Suprapubic skin (tissue), 4 donors: ENCODE measurements around the gene SLC45A3. TPM values are rescaled to one million over a fixed set of nuclear protein-coding genes. Genes with fewer than 3 reads are reported as not detected.

ENCODE experiments used
- DNase-seq, 2 donors: peaks; one replicate each; pipeline ENCODE4 v3.0.0-alpha.2; 2019; ENCODE audit warnings: low spot score in 2 of 2
- H3K27ac ChIP-seq: fragments of 200-600 bp; sonication (generic); one replicate; pipeline ENCODE4 v1.5.1; 2019
- H3K27me3 ChIP-seq: fragments of 200-600 bp; sonication (generic); one replicate; pipeline ENCODE4 v1.5.1; 2019
- H3K36me3 ChIP-seq: fragments of 200-600 bp; sonication (generic); one replicate; pipeline ENCODE4 v1.5.1; 2019
- H3K4me1 ChIP-seq: fragments of 200-600 bp; sonication (generic); one replicate; pipeline ENCODE4 v1.5.1; 2019
- H3K4me3 ChIP-seq: fragments of 200-600 bp; sonication (generic); one replicate; pipeline ENCODE4 v1.5.1; 2019; ENCODE audit warnings: mild to moderate bottlenecking
- H3K9me3 ChIP-seq: fragments of 200-600 bp; sonication (generic); one replicate; pipeline ENCODE4 v1.5.1; 2019
- CTCF ChIP-seq, 2 donors: fragments of 200-600 bp in 1 of 2; fragments of 450-650 bp in 1 of 2; sonication (generic) in 1 of 2; IDR thresholded peaks; one replicate each; pipeline ENCODE4 v1.5.1; 2016 to 2019; ENCODE audit warnings: antibody characterized with exemption in 2 of 2, mild to moderate bottlenecking in 1 of 2, moderate library complexity in 1 of 2
- EP300 ChIP-seq: sonication (generic); formaldehyde crosslinking; IDR thresholded peaks from one replicate; pipeline ENCODE4 v1.6.1; 2017; ENCODE audit warnings: antibody characterized with exemption
- POLR2A ChIP-seq, 2 donors: fragments of 450-650 bp; IDR thresholded peaks; one replicate each; pipeline ENCODE4 v1.6.1; 2017; ENCODE audit warnings: antibody characterized with exemption in 2 of 2, mild to moderate bottlenecking in 2 of 2, moderate library complexity in 2 of 2
- POLR2AphosphoS5 ChIP-seq, 3 donors: sonication (generic); formaldehyde crosslinking; IDR thresholded peaks; one replicate each; pipeline ENCODE4 v1.6.1; 2017; ENCODE audit warnings: antibody characterized with exemption in 3 of 3
- WGBS: methylation state at CpG from one replicate; pipeline ENCODE4 v1.1.5; 2018; 5-methylcytosine and 5-hydroxymethylcytosine counted together
- total RNA-seq, 4 donors: library from RNA; depleted of rRNA; stranded (reverse); fragments of >200 nt; gene quantifications; one replicate each; pipeline ENCODE4 v1.1.0, GENCODE V29; 2016

SLC45A3 gene
- total RNA-seq, 4 donors from 2014 or later: 1.4 to 3.3 (median 2.2) TPM

- Histone ChIP-seq H3K36me3 (peaks cover 83% of the 10 kb centered on the region), H3K27ac (no peak overlapping the region), H3K4me1 (peaks cover 5% of the 10 kb centered on the region), H3K27me3 (no peaks in the 10 kb centered on the region), H3K9me3 (no peaks in the 10 kb centered on the region), H3K4me3 (no peak overlapping the region)
- TF ChIP-seq EP300: no peak
- WGBS: 73% methylated on average over 3 of the region's 3 CpGs
- DNase-seq: no peak
Measured at GRCh38 chr1:205719015-205719414, 38.7 kb upstream of the SLC45A3 start.

GRCh38 chr1:205716371-205717132 lies 36.2 kb upstream of the SLC45A3 start:
- Histone ChIP-seq H3K4me3 (no peak overlapping the region), H3K27me3 (no peaks in the 10 kb centered on the region), H3K36me3 (peaks cover 60% of the 10 kb centered on the region), H3K9me3 (no peaks in the 10 kb centered on the region), H3K4me1 (peaks cover 6% of the 10 kb centered on the region), H3K27ac (no peak overlapping the region)
- DNase-seq: no peak
- WGBS: 88% methylated on average over 7 of the region's 7 CpGs
- no peak for TF ChIP-seq POLR2A (IDR thresholded peaks at IDR 0.05)
- no peak for TF ChIP-seq EP300
- no peak for TF ChIP-seq CTCF (IDR thresholded peaks at IDR 0.05)
- no peak for TF ChIP-seq POLR2AphosphoS5 (IDR thresholded peaks at IDR 0.05)

- no peak overlapping the region for H3K4me3 ChIP-seq
- H3K4me1 ChIP-seq: peaks cover 6% of the 10 kb centered on the region
- WGBS: 82% methylated on average over 5 of the region's 5 CpGs
- H3K27me3 ChIP-seq: no peaks in the 10 kb centered on the region
- H3K36me3 ChIP-seq: peaks cover 53% of the 10 kb centered on the region
- no peaks in the 10 kb centered on the region for H3K9me3 ChIP-seq
- no peak overlapping the region for H3K27ac ChIP-seq
- no peak for DNase-seq
- TF ChIP-seq POLR2A (IDR thresholded peaks at IDR 0.05) (no peak), CTCF (IDR thresholded peaks at IDR 0.05) (no peak), EP300 (no peak), POLR2AphosphoS5 (IDR thresholded peaks at IDR 0.05) (no peak)
Measured at GRCh38 chr1:205715628-205716027, 35.3 kb upstream of the SLC45A3 start.

GRCh38 chr1:205714906-205715246 lies 34.6 kb upstream of the SLC45A3 start:
- no peak for DNase-seq
- Histone ChIP-seq H3K27me3 (no peaks in the 10 kb centered on the region), H3K4me3 (no peak overlapping the region), H3K36me3 (peaks cover 46% of the 10 kb centered on the region), H3K4me1 (peaks cover 6% of the 10 kb centered on the region), H3K27ac (no peak overlapping the region), H3K9me3 (no peaks in the 10 kb centered on the region)
- TF ChIP-seq POLR2AphosphoS5 (IDR thresholded peaks at IDR 0.05): no peak
- TF ChIP-seq CTCF (IDR thresholded peaks at IDR 0.05): no peak
- TF ChIP-seq EP300: no peak
- TF ChIP-seq POLR2A (IDR thresholded peaks at IDR 0.05): no peak
- 88% methylated on average over 4 of the region's 4 CpGs for WGBS

GRCh38 chr1:205714190-205714905 lies 34.0 kb upstream of the SLC45A3 start:
- DNase-seq: no peak
- Histone ChIP-seq H3K4me1 (peaks cover 6% of the 10 kb centered on the region), H3K4me3 (no peak overlapping the region), H3K27ac (no peak overlapping the region), H3K27me3 (no peaks in the 10 kb centered on the region), H3K9me3 (no peaks in the 10 kb centered on the region), H3K36me3 (peaks cover 40% of the 10 kb centered on the region)
- 67% methylated on average over 5 of the region's 5 CpGs for WGBS
- TF ChIP-seq CTCF (IDR thresholded peaks at IDR 0.05): no peak
- no peak for TF ChIP-seq POLR2AphosphoS5 (IDR thresholded peaks at IDR 0.05)
- no peak for TF ChIP-seq POLR2A (IDR thresholded peaks at IDR 0.05)
- TF ChIP-seq EP300: no peak
